ENCODE results near the gene MARCHF6. TPM values are rescaled to one million over a fixed set of nuclear protein-coding genes. Genes with fewer than 3 reads are reported as not detected.

The MARCHF6 gene
- total and polyA plus RNA-seq, 9 of the 15 experiments (the other 6 are each of a cell fraction or from before 2014, with no cell fraction given), result 74.1 to 456 (median 116) TPM

DNA sequence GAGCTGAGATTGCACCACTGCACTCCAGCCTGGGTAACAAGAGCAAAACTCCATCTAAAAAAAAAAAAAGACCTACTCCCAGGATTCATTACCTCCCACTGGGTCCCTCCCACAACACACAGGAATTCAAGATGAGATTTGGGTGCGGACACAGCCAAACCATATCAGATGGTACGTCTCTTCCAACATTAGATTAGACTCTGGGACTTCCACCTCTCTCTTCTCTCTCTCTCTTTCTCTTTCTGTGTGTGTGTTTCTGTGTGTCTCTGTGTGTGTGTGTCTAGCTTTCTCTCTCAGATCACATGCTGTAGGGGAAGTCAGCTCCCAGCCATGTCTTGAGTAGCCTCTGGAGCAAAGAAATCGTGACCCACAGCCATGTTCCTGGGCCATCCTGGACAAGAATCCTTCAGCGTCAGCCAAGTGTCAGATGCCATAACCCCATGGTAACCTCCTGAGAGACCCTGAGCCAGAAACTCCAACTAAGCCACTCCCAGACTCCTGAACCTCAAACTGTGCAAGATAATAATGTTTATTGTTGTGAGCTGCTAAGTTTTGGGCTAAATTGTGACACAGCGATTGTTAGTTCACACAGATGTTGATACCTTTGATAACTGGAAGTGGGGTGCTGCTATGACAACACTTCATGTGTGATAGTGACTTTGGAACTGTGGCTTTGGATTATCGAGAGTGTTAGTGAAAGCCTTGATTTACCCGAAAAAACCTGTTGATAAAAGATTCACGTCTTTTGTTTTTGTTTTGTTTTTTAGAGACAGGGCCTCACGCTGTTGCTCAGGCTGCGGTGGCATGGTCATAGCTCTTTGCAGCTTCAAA lies 41.7 kb upstream of the MARCHF6 start (continued):
- TF ChIP-seq, protein P1, sequence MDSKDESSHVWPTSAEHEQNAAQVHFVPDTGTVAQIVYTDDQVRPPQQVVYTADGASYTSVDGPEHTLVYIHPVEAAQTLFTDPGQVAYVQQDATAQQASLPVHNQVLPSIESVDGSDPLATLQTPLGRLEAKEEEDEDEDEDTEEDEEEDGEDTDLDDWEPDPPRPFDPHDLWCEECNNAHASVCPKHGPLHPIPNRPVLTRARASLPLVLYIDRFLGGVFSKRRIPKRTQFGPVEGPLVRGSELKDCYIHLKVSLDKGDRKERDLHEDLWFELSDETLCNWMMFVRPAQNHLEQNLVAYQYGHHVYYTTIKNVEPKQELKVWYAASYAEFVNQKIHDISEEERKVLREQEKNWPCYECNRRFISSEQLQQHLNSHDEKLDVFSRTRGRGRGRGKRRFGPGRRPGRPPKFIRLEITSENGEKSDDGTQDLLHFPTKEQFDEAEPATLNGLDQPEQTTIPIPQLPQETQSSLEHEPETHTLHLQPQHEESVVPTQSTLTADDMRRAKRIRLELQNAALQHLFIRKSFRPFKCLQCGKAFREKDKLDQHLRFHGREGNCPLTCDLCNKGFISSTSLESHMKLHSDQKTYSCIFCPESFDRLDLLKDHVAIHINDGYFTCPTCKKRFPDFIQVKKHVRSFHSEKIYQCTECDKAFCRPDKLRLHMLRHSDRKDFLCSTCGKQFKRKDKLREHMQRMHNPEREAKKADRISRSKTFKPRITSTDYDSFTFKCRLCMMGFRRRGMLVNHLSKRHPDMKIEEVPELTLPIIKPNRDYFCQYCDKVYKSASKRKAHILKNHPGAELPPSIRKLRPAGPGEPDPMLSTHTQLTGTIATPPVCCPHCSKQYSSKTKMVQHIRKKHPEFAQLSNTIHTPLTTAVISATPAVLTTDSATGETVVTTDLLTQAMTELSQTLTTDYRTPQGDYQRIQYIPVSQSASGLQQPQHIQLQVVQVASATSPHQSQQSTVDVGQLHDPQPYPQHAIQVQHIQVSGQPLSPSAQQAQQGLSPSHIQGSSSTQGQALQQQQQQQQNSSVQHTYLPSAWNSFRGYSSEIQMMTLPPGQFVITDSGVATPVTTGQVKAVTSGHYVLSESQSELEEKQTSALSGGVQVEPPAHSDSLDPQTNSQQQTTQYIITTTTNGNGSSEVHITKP (IDR thresholded peaks at IDR 0.05; ENCODE audit: partially characterized antibody), result peak; percentile 67
- TF ChIP-seq POLR2G (IDR thresholded peaks at IDR 0.05; ENCODE audit: low read depth, low read length), result no peak
- TF ChIP-seq HNRNPK (IDR thresholded peaks at IDR 0.05; ENCODE audit: low read depth, low read length, poor library complexity, severe bottlenecking), result no peak
- no peak for TF ChIP-seq RBM39 (optimal IDR thresholded peaks at IDR 0.05; ENCODE audit: low read depth, low read length)
- 0 out of 2 replicates have a peak, but pooled peaks have one; percentile 55 for TF ChIP-seq ZNF175 (CRISPR knock-in tag; IDR thresholded peaks at IDR 0.05; ENCODE audit: low read depth)
- 0 out of 2 replicates have a peak, but pooled peaks have one; percentile 25 for TF ChIP-seq TARDBP (IDR thresholded peaks at IDR 0.05)
- TF ChIP-seq, protein P2, sequence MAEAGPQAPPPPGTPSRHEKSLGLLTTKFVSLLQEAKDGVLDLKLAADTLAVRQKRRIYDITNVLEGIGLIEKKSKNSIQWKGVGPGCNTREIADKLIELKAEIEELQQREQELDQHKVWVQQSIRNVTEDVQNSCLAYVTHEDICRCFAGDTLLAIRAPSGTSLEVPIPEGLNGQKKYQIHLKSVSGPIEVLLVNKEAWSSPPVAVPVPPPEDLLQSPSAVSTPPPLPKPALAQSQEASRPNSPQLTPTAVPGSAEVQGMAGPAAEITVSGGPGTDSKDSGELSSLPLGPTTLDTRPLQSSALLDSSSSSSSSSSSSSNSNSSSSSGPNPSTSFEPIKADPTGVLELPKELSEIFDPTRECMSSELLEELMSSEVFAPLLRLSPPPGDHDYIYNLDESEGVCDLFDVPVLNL (CRISPR knock-in tag; IDR thresholded peaks at IDR 0.05; ENCODE audit: low read depth), result no peak
- TF ChIP-seq, protein P3, sequence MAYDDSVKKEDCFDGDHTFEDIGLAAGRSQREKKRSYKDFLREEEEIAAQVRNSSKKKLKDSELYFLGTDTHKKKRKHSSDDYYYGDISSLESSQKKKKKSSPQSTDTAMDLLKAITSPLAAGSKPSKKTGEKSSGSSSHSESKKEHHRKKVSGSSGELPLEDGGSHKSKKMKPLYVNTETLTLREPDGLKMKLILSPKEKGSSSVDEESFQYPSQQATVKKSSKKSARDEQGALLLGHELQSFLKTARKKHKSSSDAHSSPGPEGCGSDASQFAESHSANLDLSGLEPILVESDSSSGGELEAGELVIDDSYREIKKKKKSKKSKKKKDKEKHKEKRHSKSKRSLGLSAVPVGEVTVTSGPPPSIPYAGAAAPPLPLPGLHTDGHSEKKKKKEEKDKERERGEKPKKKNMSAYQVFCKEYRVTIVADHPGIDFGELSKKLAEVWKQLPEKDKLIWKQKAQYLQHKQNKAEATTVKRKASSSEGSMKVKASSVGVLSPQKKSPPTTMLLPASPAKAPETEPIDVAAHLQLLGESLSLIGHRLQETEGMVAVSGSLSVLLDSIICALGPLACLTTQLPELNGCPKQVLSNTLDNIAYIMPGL (CRISPR knock-in tag; IDR thresholded peaks at IDR 0.05), result no peak
- 0 out of 2 replicates have a peak, but pooled peaks have one; percentile 11 for TF ChIP-seq ESRRA (IDR thresholded peaks at IDR 0.05; ENCODE audit: borderline replicate concordance, low read depth)
- TF ChIP-seq SOX6 (IDR thresholded peaks at IDR 0.05), result peak; percentile 33; the same call in 1 of the 2 replicates
- TF ChIP-seq DMBX1 (CRISPR knock-in tag; IDR thresholded peaks at IDR 0.05; ENCODE audit: borderline replicate concordance), result peak; percentile 13; the same call in 1 of the 2 replicates
- 0 out of 2 replicates have a peak, but pooled peaks have one; percentile 61 for TF ChIP-seq ELF4 (CRISPR knock-in tag; IDR thresholded peaks at IDR 0.05)
- TF ChIP-seq, protein P4, sequence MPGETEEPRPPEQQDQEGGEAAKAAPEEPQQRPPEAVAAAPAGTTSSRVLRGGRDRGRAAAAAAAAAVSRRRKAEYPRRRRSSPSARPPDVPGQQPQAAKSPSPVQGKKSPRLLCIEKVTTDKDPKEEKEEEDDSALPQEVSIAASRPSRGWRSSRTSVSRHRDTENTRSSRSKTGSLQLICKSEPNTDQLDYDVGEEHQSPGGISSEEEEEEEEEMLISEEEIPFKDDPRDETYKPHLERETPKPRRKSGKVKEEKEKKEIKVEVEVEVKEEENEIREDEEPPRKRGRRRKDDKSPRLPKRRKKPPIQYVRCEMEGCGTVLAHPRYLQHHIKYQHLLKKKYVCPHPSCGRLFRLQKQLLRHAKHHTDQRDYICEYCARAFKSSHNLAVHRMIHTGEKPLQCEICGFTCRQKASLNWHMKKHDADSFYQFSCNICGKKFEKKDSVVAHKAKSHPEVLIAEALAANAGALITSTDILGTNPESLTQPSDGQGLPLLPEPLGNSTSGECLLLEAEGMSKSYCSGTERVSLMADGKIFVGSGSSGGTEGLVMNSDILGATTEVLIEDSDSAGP (CRISPR knock-in tag; IDR thresholded peaks at IDR 0.05), result no peak
- no peak for TF ChIP-seq ZNF717 (CRISPR knock-in tag; IDR thresholded peaks at IDR 0.05)
- 0 out of 2 replicates have a peak, but pooled peaks have one; percentile 20 for TF ChIP-seq PTTG1 (tag; IDR thresholded peaks at IDR 0.05; ENCODE audit: low read depth)
- peak; percentile 67; the same call in 1 of the 2 replicates for TF ChIP-seq NR4A1 (CRISPR knock-in tag; IDR thresholded peaks at IDR 0.05)
- TF ChIP-seq NR4A1 (tag; IDR thresholded peaks at IDR 0.05), result no peak
- TF ChIP-seq SRSF3 (IDR thresholded peaks at IDR 0.05; ENCODE audit: insufficient read depth, low read length), result no peak
- no peak for TF ChIP-seq RUNX1 (IDR thresholded peaks at IDR 0.05; ENCODE audit: low read depth)
